DMS79 (cell line): ENCODE data around the gene LYL1.

Source experiments
- DNase-seq: peaks from one replicate; lab custom pipeline; 2025; lab: John Stamatoyannopoulos, UW

The LYL1 gene

GRCh38 chr19:13092606-13093235 is 9.9 kb downstream of the LYL1 start:
- no peak for DNase-seq

DNA sequence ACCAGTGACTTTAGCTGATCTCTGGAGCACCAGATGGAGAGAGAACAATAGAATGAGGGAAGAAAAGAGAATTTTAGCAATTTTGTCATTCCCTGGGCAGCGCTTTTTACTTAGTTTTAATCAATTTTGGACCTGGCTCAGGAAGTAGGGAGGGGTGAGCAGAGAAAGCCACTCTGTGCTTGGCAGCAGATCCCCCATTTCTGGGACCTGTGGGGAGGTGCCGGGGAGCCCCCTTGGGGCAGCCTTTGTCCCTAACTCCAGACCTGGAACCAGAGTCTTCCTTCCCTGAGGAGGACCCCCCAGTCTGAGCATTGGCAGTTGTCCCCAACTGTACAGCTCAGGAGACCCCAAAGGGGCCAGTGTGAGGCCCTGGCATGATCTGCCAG is 10.5 kb downstream of the LYL1 start:
- no peak for DNase-seq

DNA sequence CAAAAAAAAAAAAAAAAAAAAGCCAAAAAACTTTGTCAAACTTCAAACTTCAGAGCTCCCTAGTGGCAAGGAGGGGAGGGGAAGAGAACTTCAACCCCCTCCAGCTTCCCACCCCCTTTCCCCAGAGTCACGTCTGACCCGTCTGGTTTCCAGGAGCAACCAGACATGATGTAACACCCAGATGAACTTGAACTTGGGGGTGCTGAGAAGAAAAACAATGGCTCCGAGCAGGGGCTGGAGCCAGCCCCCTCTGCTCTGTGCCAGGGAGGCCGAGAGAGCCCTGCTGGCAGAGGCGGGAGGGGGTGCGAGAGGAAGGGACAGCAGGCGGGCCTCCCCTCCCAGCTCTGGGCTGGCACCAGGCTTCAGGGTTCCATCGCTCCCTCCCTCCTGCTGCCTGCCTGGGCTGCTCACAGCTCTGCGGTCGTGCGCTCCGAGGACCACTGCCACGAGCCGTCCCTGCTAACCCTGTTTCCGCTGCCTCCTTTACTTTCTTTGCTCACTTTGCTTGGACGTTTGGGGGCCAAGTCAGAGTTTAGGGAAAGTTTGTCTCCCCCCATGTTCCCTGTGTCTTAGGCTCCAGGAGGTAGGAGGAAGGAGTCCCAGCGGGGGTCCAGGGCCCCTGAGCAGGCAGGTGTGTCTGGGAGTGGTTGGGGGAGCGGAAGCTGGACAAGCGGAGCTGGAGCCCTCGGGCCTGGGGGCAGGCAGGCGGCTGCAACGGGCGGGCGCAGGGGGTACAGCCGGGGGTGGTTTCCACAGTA is 11.1 kb downstream of the LYL1 start:
- DNase-seq: no peak

DNA sequence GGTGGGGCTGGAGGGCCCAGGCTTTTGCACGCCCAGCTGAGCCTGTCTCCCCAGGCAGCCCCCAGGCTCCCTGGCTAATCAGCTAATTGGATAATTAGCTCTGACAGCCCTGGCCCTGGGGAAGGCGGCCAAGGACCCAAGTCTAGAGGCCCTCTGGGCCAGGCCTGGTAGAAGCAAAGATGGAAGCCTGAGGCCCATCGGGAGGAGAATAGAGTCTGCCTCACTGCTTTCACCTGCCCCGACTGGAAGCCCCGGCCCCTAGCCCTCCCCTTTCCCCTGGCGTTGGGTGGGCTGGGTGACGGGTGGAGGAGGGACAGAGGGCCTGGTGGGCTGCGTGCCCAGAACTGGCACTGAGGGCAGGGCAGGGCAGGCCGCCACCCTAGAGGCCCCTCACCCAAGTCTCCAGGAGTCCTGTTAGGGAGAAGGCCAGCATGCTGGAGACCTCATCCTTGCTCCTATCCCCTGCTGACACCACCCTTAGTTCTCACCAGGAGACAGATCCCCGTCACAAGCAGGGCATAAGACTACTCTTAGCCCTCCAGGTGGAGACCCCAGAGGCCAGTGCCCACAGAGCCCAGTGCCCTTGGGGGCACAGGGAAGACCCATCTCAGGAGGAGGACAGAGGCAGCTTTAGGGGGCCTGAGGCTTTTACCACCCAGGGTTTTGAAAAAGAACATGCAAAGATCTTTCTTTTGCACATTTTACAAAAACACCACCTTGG is 12.0 kb downstream of the LYL1 start:
- DNase-seq: no peak

DNA sequence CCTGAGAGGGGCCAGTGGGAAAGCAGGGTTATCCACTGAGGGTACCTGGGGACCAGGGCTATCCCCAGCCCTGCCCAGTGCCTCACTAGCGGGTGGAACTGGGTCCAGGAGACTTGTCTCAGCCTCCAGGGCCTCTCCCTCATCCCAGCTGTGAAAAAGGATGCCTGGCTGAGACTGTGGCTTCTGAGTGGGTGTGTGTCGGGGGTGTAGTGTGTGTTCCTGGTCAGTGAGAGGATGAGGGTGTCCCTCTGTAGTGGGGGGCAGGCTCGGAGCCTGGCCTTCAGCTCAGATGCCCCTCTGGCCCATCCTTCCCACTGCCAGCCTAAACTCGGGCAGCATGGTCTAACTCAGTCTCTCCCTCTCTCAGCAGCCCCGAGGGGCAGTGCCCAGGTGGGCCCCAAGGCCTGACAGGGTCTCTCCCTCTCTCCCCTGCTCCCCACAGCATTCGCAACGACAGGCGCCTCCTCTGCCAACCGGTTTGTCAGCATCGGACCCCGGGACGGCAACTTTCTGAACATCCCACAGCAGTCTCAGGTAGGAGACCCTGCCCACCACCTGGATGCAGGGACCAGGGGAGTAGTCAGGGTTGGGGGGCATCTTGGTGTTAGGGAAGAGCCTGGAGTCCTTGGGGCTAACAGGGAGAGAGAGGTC is 12.7 kb downstream of the LYL1 start:
- DNase-seq: no peak

GRCh38 chr19:13089139-13089856 is 13.4 kb downstream of the LYL1 start:
- DNase-seq: no peak

DNA sequence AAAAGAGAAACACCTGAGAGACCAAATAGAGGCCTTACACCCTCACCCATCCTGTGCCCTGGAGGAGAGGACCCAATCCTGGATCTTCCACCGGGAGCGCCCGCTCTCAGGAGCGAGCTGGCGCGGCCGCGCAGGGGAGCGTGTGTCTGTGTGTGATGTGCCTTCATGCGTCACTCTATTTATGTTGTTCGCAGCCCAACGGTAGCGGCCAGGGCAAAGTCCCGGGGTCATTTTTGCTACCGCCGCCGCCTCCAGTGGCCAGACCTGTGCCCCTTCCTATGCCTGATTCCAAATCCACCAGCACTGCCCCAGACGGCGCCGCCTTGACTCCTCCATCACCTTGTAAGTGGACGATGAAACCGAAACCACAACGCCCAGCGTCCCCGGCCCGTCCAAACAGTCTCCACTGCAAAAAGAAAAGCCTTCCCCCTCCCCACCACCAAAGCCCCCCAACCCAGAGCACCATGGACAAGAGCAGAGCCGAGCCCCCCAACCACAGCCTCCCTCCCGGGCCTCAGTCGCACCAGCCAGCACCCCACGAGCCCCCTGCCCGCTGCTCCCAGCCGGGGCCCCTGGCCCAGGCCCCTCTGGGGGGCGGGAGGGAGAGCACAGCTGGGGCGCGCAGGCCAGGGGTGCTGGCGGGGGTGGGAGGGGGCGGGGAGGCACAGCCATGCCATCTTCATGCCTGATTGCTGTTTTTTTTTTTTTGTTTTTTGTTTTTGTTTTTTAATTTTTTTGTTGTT is 14.7 kb downstream of the LYL1 start:
- no peak for DNase-seq

DNA sequence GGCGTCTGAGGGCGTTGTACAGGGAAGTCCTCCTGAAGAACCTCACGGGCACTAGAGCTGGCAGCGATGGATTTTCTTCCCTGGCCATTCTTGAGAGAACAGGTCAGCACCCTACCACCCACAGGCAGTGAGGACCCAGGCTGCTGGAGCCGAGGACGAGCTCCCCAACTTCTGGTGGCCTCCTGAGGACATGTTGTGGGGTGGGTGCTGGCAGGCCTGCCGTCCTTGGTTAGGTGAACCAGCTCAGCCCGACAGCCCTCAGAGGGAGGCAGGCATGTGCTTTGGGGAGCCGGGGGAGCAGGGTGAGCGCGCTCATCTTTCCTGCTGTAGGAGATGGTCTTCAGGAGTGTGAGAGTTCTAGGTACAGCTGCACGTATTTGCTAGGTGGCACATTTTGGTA is 15.4 kb downstream of the LYL1 start:
- DNase-seq: no peak

GRCh38 chr19:13086341-13086740 is 16.3 kb downstream of the LYL1 start:
- DNase-seq: no peak

GRCh38 chr19:13085666-13086065 is 17.0 kb downstream of the LYL1 start:
- no peak for DNase-seq

DNA sequence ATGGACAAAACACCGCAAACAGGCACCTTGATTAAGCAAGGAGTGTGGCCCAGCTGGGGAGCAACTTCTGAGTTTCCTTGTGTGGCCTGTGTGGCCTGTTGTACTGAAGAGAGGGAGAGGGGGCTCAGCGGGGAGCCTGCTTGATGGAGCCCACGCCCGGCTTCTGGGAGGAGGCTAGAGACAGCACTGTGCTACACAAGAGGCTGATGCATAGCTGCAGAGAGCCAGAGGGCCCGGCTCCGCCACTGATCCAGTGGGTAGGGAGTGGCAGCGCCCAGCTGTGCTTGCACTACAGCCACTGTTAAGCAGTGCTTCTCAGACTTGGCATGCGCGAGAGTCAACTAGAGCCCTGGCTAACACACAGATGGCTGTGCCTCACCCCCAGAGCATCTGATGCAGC is 19.0 kb downstream of the LYL1 start:
- peak; percentile 34 for DNase-seq

DNA sequence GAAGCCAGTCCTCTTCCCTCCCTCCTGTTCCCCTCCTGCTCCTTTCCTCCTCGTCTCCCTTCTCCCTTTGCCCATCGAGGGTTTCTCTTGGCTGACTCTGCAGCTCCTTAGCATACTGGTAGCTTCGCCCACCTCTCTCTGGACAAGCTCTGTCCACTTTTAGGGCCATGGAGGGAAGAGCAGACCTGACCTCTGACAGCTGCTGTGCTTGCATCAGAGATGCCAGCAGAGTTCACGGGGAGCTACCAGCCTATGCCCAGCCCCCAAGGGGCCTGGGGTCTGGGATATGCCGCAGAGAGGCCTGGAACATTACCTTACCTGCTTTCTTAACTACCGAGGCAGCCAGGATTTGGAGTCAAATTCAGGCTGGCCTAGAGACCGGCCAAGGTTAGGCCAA is 19.7 kb downstream of the LYL1 start:
- DNase-seq: no peak

DNA sequence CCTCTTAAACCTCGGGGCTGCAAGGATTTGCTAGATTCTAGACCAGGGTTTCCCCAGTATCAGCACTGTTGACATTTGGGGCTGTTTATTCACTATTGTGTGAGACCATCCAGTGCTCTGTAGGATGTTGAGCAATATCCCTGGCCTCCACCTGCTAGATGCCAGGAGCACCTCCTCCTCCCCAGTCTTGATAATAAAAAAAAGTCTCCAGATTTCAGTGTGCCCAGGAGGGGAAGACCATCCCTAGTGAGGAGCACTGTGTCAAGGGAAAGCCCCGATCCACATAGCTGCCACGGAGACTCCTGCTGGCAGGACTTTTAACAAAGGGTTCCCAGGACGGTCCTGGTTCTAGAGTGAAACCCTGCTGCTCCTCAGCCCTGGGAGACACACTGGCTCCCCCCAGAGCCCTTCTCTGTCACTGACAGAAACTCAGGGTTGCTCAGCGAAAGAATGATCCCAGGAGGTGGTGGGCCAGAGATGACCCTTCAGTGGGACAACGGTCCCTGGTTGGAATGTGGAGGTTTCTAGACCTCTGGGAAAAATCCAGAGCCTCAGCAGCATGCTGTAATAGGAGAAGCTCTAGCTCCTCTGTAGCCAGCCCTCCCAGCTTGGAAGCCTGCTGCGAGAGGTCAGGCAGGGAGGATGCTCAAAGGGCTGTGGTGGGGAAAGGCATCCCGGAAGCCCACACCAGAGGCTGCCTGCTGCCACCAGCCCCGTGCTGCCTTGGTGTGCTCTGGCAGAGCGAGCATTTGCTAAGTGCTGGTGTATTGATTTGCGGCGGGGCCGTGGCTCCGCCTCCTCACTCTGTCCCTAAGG is 20.3 kb downstream of the LYL1 start:
- DNase-seq: peak; percentile 91

- peak; percentile 58 for DNase-seq
Measured at GRCh38 chr19:13079542-13079986, 23.1 kb downstream of the LYL1 start.

DNA sequence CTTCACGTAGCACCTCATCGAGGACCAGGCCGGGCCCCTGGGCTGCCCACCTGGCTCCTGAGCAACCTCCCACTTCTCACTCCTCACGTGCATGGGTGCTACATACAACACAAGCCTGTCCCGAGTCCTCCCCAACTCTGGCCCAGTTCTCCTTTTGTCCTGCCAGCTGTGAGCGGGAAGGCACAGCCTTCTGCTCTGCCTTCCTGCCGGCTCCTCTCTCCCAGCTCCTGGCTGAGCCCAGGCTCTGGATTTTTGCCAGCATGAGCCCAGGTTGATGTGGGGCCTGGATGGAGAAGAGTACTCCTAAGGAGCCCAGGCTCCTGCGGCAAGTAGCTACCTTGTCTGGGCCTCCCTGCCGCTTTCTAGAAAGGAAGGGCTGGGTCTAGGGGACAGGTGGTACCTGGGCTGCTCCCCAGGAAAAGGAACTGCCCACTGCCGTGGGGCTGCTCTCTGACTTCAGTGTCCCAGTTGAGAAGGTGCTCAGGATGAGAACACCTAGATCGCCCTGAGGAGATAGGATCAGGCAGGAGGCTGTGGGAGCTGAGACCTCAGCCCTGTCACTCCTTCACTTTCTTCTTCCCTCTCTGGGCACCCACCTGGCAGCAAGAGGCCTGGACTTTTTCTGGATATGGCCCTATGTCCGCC is 23.6 kb downstream of the LYL1 start:
- DNase-seq: peak; percentile 70

GRCh38 chr19:13078381-13078780 is 24.3 kb downstream of the LYL1 start:
- DNase-seq: no peak

- DNase-seq: peak; percentile 21
Measured at GRCh38 chr19:13077240-13077639, 25.4 kb downstream of the LYL1 start.

GRCh38 chr19:13076787-13077186 is 25.9 kb downstream of the LYL1 start:
- no peak for DNase-seq

GRCh38 chr19:13076320-13076719 is 26.3 kb downstream of the LYL1 start:
- no peak for DNase-seq

DNA sequence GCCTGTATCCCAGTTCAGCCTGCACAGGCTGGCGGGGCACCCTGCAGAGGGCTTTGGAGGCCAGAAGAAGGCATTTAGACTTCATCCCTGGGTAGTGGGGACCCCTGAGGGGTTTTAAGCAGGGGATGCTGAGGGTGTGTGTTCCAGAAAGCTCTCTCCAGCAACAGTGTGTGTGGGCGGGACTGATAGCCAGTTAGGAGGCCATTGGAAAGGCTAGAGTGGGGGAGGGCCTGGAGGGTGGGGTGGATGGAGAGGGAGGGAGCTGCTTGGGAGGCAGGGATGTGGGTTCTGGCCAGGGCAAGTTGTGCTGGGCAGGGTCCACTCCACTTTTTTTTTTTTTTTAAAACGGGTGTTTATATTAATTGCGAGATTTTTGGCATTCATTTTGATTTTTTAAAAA is 28.3 kb downstream of the LYL1 start:
- no peak for DNase-seq
